ENCODE measurements around the gene LEKR1. TPM values are rescaled to one million over a fixed set of nuclear protein-coding genes. Genes with fewer than 3 reads are reported as not detected.

The LEKR1 gene
- total RNA-seq, 1 donor from 2014 or later: not detected

- DNase-seq (ENCODE audit: low spot score in 2 of 2): no peak
- no peaks in the 10 kb centered on the region for H3K9me3 ChIP-seq
- H3K27ac ChIP-seq: no peak overlapping the region
- H3K36me3 ChIP-seq: no peaks in the 10 kb centered on the region
- no peaks in the 10 kb centered on the region for H3K27me3 ChIP-seq
- intact Hi-C loops (cut with DNase I): no loop called here
- H3K4me3 ChIP-seq: no peak overlapping the region
- TF ChIP-seq CTCF (IDR thresholded peaks at IDR 0.05): no peak
- H3K4me1 ChIP-seq: no peaks in the 10 kb centered on the region
Measured at GRCh38 chr3:156978481-156978961, 152.4 kb downstream of the LEKR1 start.

GRCh38 chr3:156981005-156981404 lies 154.9 kb downstream of the LEKR1 start:
- Histone ChIP-seq H3K9me3 (no peaks in the 10 kb centered on the region), H3K36me3 (no peaks in the 10 kb centered on the region), H3K4me1 (no peaks in the 10 kb centered on the region), H3K27ac (no peak overlapping the region), H3K27me3 (no peaks in the 10 kb centered on the region), H3K4me3 (no peak overlapping the region)
- intact Hi-C loops (cut with DNase I): no loop called here
- no peak for TF ChIP-seq CTCF (IDR thresholded peaks at IDR 0.05)
- DNase-seq (ENCODE audit: low spot score in 2 of 2): no peak

GRCh38 chr3:156983559-156983958 lies 157.4 kb downstream of the LEKR1 start:
- Histone ChIP-seq H3K27me3 (no peaks in the 10 kb centered on the region), H3K27ac (no peak overlapping the region), H3K36me3 (no peaks in the 10 kb centered on the region), H3K4me1 (no peaks in the 10 kb centered on the region), H3K9me3 (no peaks in the 10 kb centered on the region), H3K4me3 (no peak overlapping the region)
- DNase-seq (ENCODE audit: low spot score in 2 of 2): no peak
- TF ChIP-seq CTCF (IDR thresholded peaks at IDR 0.05): no peak
- intact Hi-C loops (cut with DNase I): no loop called here

- Histone ChIP-seq H3K4me3 (no peak overlapping the region), H3K27ac (no peak overlapping the region), H3K36me3 (no peaks in the 10 kb centered on the region), H3K9me3 (no peaks in the 10 kb centered on the region), H3K27me3 (no peaks in the 10 kb centered on the region), H3K4me1 (no peaks in the 10 kb centered on the region)
- no peak for TF ChIP-seq CTCF (IDR thresholded peaks at IDR 0.05)
- intact Hi-C loops (cut with DNase I): no loop called here
- DNase-seq (ENCODE audit: low spot score in 2 of 2): no peak
Measured at GRCh38 chr3:156985711-156986110, 159.6 kb downstream of the LEKR1 start.

- TF ChIP-seq CTCF (IDR thresholded peaks at IDR 0.05): no peak
- H3K4me3 ChIP-seq: no peak overlapping the region
- H3K36me3 ChIP-seq: no peaks in the 10 kb centered on the region
- H3K27ac ChIP-seq: no peak overlapping the region
- intact Hi-C loops (cut with DNase I): no loop called here
- DNase-seq (ENCODE audit: low spot score in 2 of 2): no peak
- no peaks in the 10 kb centered on the region for H3K27me3 ChIP-seq
- H3K4me1 ChIP-seq: no peaks in the 10 kb centered on the region
- no peaks in the 10 kb centered on the region for H3K9me3 ChIP-seq
Measured at GRCh38 chr3:156987946-156988345, 161.8 kb downstream of the LEKR1 start.

GRCh38 chr3:156997351-156997750 lies 171.2 kb downstream of the LEKR1 start:
- Histone ChIP-seq H3K27ac (no peak overlapping the region), H3K36me3 (no peaks in the 10 kb centered on the region), H3K9me3 (no peaks in the 10 kb centered on the region), H3K27me3 (no peaks in the 10 kb centered on the region), H3K4me3 (no peak overlapping the region), H3K4me1 (no peaks in the 10 kb centered on the region)
- no peak for TF ChIP-seq CTCF (IDR thresholded peaks at IDR 0.05)
- no peak for DNase-seq (ENCODE audit: low spot score in 2 of 2)
- intact Hi-C loops (cut with DNase I): no loop called here
